GM12874 (cell line): ENCODE measurements around the gene CREB1.

Source experiments
- TF ChIP-seq, protein P1 (sequence below): IDR thresholded peaks from 2 replicates; pipeline ENCODE4 v1.5.1; 2011; ENCODE audit warnings: low read depth, mild to moderate bottlenecking, control low read depth, low read length, moderate library complexity; ENCODE audit not compliant: insufficient read depth

CREB1 gene

DNA sequence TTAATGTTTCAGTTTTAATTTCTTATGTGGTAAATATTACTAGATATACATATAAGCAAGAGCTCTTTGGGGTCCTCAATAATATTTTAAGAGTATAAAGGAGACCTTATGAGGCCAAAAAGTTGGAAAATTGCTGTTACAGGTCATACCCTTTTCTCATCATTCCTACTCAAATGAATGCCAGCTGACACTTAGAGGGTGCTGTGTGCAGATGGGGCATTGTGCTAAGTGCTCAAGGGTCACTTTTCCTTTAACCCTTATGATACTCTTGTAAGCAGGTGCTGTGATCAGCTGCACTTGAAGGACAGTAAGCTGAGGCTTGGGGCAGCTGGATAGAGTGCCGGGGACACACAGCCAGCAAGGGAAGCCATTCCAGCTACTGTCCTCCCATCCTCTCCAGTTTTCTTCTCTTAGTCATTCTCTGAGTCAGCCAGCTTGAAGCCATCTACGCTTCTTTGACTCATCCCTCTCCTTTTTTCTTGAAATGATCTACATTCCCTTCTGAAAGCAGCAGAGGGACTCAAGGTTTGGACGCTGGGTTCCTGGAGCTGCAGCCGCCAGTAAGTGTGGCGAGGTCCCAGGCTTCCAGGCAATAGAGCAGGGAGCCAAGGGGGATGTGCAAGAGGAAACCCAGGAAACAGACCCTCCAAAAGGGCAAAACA lies 42.0 kb upstream of the CREB1 start:
- TF ChIP-seq, protein P1, sequence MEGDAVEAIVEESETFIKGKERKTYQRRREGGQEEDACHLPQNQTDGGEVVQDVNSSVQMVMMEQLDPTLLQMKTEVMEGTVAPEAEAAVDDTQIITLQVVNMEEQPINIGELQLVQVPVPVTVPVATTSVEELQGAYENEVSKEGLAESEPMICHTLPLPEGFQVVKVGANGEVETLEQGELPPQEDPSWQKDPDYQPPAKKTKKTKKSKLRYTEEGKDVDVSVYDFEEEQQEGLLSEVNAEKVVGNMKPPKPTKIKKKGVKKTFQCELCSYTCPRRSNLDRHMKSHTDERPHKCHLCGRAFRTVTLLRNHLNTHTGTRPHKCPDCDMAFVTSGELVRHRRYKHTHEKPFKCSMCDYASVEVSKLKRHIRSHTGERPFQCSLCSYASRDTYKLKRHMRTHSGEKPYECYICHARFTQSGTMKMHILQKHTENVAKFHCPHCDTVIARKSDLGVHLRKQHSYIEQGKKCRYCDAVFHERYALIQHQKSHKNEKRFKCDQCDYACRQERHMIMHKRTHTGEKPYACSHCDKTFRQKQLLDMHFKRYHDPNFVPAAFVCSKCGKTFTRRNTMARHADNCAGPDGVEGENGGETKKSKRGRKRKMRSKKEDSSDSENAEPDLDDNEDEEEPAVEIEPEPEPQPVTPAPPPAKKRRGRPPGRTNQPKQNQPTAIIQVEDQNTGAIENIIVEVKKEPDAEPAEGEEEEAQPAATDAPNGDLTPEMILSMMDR, result no peak

DNA sequence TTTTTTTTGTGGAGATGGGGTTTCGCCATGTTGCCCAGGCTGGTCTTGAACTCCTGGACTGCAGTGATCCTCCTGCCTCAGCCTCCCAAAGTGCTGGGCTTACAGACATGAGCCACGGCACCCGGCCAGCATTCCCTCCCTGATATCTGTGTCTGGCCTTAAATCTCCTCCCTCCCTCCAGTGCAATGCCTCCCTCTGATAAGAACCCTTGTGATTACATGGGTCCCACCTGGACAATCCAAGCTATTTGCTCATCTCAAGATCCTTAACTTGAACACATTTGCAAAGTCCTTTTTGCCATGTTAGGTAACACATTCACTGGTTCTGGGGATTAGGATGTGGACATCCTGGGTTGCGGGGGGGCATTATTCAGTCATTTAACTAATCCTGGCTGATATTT lies 40.5 kb upstream of the CREB1 start:
- TF ChIP-seq, protein P1, result no peak

DNA sequence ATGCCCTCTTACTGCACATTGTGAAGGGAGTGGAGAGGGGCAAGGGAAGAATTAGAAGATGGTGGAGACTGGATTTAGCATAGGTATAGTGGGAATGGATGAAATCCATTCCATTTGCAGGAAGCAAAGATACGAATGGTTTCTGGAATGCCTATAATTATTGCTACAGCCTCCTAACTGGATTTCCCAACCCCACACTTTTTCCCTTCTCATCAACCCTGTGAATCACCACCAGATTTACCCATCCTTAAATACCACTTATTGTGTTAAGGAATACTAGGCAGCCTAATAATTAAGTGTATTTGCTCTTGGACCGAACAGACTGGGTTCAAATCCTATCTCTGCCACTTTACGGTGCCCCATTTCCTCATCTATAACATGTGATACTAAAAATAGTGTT lies 39.3 kb upstream of the CREB1 start:
- TF ChIP-seq, protein P1, result no peak

DNA sequence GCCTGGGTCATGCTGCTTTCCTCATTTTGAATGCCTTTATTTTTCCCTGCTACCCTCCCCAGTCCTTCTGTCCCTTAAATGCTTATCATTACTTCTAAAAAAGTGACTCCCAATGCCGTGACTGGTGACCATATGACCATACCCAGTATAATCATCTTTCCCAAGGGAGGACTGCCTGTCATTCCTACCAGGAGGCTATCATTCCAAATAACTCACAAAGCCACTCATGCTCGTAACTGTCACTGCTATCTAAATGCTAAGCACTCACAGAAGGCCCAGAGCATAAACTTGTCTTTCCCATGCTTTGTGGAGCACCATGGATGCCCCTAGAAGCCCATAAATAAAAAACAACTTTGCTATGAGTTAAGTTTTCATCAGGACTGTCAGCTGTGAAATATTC lies 38.7 kb upstream of the CREB1 start:
- TF ChIP-seq, protein P1, result no peak

DNA sequence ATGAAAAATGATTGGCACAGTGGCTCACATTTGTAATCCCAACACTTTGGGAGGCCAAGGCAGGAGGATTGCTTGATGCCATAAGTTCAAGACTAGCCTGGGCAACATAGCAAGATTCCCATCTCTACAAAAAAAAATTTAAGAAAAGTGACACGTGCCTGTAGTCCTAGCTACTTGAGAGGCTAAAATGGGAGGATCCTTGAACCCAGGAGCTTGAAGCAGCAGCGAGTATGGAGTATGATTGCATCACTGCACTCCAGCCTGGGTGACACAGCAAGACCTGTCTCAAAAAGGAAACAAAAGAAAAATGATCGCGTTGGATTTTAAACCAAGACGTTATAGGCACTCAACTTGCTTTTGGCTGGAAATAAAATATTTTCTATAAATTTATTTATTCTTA lies 37.8 kb upstream of the CREB1 start:
- TF ChIP-seq, protein P1, result no peak

DNA sequence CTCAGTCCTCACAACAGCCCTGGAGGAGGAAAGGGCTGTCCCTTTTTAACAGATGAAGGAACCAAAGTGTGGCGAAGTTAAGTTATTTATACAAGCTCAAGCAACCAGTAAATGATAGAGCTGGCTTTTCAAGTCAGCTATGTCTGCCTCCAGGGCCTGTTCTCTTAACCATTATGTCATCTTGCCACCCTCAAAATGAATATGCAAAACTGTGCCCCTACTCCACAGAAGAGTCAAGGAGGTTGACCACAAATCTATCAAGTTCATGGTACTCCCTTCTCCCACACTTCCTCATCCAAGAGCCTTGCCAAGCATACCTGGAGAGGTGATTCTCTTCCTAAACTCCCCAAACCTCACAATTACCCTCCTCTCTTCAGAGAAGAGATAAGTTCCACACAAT lies 37.3 kb upstream of the CREB1 start:
- TF ChIP-seq, protein P1, result no peak

DNA sequence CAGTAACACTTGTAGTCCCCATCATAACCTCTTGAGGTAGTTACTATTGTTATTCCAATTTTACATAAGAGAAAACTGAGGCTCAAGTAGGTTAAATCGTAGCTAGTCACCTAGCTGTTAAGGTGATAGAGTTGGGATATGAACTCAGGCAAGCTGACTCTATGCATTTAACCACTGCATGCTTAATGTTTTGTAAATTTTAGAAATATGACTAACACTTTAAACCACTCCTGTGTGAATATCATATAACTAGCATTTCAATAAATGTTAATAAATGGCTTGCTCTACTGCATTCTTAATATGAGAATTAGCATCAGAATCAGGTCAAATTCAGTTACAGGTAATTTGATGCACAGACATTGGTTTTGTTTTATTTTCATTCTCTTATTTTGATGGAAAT lies 35.6 kb upstream of the CREB1 start:
- TF ChIP-seq, protein P1, result no peak
